ENCODE data around the gene CNOT3. TPM values are rescaled to one million over a fixed set of nuclear protein-coding genes. Genes with fewer than 3 reads are reported as not detected.

CNOT3 gene
- total RNA-seq, 4 donors from 2014 or later: 21.6 to 30.3 (median 24.8) TPM

GRCh38 chr19:54156490-54156889 lies 18.9 kb downstream of the CNOT3 start:
- WGBS, 2 donors: 74 to 82% methylated on average over 11 of the region's 11 CpGs
- Histone ChIP-seq H3K27ac (no peak overlapping the region), H3K4me3 (no peak overlapping the region), H3K36me3 (peaks cover 0 to 69% (median 56%) of the 10 kb centered on the region in 3 donors), H3K4me1 (peaks cover 0 to 40% (median 20%) of the 10 kb centered on the region in 4 donors), H3K9me3 (no peaks in the 10 kb centered on the region), H3K27me3 (no peaks in the 10 kb centered on the region)
- TF ChIP-seq CTCF (IDR thresholded peaks at IDR 0.05): no peak
- no peak for TF ChIP-seq POLR2A (IDR thresholded peaks at IDR 0.05)
- TF ChIP-seq EP300 (IDR thresholded peaks at IDR 0.05): no peak
- no peak for DNase-seq (ENCODE audit: low spot score in 2 of 2)

DNA sequence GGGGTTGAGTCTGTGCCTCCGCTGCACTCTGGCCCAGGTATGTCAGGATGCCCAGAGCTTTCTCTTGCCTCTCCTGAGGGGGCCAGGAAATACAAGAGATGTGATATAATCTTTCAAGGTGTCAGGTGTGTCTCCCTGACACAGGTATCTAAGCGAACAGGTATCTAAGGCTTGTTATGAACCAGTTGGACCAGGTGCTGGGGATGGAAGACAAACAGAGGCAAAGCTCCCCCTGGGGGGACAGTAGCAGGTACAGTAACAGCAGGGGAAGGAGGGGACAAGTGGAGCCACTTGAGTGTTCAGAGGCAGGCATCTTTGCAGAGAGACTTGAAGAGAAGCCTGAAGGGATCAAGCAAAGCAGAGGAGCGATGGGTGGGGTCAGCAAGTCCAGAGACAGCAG lies 19.4 kb downstream of the CNOT3 start:
- H3K27me3 ChIP-seq: no peaks in the 10 kb centered on the region
- no peak overlapping the region for H3K4me3 ChIP-seq
- no peak overlapping the region for H3K27ac ChIP-seq
- no peak for DNase-seq (ENCODE audit: low spot score in 2 of 2)
- TF ChIP-seq CTCF (IDR thresholded peaks at IDR 0.05) (no peak), POLR2A (IDR thresholded peaks at IDR 0.05) (no peak), EP300 (IDR thresholded peaks at IDR 0.05) (no peak)
- peaks cover 0 to 65% (median 56%) of the 10 kb centered on the region in 3 donors for H3K36me3 ChIP-seq
- 91 to 96% methylated on average over 3 of the region's 3 CpGs for WGBS, 2 donors
- no peaks in the 10 kb centered on the region for H3K9me3 ChIP-seq
- peaks cover 0 to 45% (median 23%) of the 10 kb centered on the region in 4 donors for H3K4me1 ChIP-seq

DNA sequence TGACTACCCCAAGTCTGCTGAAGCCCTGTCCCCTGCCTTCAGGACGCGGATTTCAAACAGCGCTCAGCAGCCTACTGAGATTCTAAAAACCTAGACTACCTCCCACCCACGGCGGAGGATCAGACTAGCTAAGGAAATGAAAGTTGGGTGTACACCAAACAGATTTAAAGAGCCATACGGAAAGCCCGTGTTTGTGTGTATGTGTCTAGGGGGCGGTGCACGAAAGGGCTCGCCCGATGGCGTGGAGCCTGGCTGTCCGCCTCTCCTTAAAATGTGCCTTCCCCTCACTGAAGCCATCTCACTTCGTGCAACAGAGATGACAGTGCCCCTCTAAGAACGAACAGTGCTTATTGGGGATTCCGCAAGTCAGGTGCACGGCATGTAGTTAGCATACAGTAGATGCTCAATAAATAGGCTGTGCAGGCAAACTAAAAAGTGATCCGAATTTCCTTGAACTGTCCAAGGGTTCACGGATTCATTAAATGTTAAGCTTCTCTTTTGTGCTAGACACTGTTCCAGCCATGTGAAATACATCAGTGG lies 21.3 kb downstream of the CNOT3 start:
- peaks cover 0 to 45% (median 39%) of the 10 kb centered on the region in 3 donors for H3K36me3 ChIP-seq
- no peaks in the 10 kb centered on the region for H3K9me3 ChIP-seq
- no peak for TF ChIP-seq CTCF (IDR thresholded peaks at IDR 0.05)
- H3K27ac ChIP-seq: peak overlapping the region; percentile 90 to 96 (median 94)
- DNase-seq (ENCODE audit: low spot score in 2 of 2): no peak
- 9 to 10% methylated on average over 19 of the region's 19 CpGs for WGBS, 2 donors
- peaks cover 0 to 50% (median 31%) of the 10 kb centered on the region in 4 donors for H3K4me1 ChIP-seq
- H3K27me3 ChIP-seq: no peaks in the 10 kb centered on the region
- peak overlapping the region; percentile 67 to 88 (median 77) for H3K4me3 ChIP-seq

DNA sequence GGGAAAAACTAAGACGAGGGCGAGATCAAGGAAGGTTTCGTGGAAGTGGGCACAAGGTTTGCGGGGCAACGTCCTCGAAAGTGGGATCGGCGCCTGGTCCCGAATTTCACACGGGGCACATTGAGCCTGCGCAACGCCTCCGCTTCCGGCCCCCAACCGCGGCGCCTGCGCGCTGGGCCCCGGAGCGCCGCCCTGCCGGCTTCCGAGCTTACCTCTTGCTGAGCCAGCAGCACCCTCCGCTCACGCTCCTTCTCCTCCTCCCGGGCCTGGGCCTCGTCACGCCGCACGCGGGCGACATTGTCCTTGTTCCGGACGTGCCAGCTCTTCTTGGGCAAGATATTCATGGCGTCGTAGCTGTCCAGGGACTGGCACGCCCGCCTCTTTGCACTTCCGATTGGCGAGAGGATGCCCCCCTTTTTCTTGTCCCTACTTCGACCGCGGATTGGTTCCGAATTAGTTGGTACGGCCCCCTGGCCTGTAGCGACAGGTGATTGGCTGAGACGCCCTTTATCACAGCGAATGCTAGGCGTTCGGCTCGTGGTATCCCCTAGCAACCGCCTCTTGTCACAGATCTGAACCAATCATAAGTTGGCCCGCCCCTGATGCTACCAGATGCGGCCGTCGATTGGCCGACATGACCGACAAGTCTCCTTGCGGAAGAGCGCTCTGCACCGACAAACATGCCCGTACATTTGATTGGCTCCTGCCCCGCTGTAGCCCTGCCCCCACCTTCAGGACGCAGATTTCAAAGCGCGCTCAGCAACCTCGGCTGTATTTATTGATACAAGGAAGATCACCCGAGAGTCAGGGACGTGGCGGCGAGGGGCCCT lies 22.0 kb downstream of the CNOT3 start, which contains the start of gene LENG1:
Gene LENG1, minus strand, starts transcription at position 370 of the 830 bp plus-strand sequence. Its CDS starts 26 bp downstream, at position 344.
- TF ChIP-seq CTCF (IDR thresholded peaks at IDR 0.05): peak; percentile 16 to 78 (median 52)
- peak in 1 of 2 donors; percentile 70 for TF ChIP-seq POLR2A (IDR thresholded peaks at IDR 0.05)
- peak; percentile 61 to 95 for TF ChIP-seq EP300 (IDR thresholded peaks at IDR 0.05)
- Histone ChIP-seq H3K27ac (peak within 1 kb of the TSS; percentile 90 to 96 (median 94)), H3K9me3 (no peaks in the 10 kb centered on the region), H3K36me3 (peaks cover 0 to 38% (median 34%) of the 10 kb centered on the region in 3 donors), H3K27me3 (no peaks in the 10 kb centered on the region), H3K4me1 (peaks cover 0 to 55% (median 31%) of the 10 kb centered on the region in 4 donors), H3K4me3 (peak within 1 kb of the TSS; percentile 67 to 88 (median 77))
- DNase-seq (ENCODE audit: low spot score in 2 of 2): peak; percentile 100
- WGBS, 2 donors: 0% methylated on average over 55 to 65 of the region's 72 CpGs
